Transverse colon (tissue), 4 donors: Measurements from ENCODE around the gene CAPZA1.

Source experiments
- CTCF ChIP-seq, 5 experiments: fragments of 200-600 bp in 3 of 5; fragments of 450-650 bp in 2 of 5; sonication (generic) in 3 of 5; IDR thresholded peaks; 1 replicate in 2 of 5; 2 replicates in 3 of 5; pipeline ENCODE4 v1.5.1; 2016 to 2017; ENCODE audit warnings: antibody characterized with exemption in 5 of 5, inconsistent platforms in 3 of 5, mild to moderate bottlenecking in 2 of 5, moderate library complexity in 1 of 5
- POLR2AphosphoS5 ChIP-seq, 3 donors: sonication (generic); formaldehyde crosslinking; IDR thresholded peaks; one replicate each; pipeline ENCODE4 v1.6.1; 2016; ENCODE audit warnings: antibody characterized with exemption in 3 of 3

GRCh38 chr1:112674986-112675727 lies 55.5 kb downstream of the CAPZA1 start:
- no peak for TF ChIP-seq POLR2AphosphoS5 (IDR thresholded peaks at IDR 0.05)
- TF ChIP-seq CTCF (IDR thresholded peaks at IDR 0.05), result no peak
